Central memory CD8-positive, alpha-beta T cell (primary cell): ENCODE measurements around the gene CRACDL.
A peak's percentile ranks its signal among the peaks of the same experiment; 100 is the strongest.

Experiments
- ATAC-seq: fragments of 150-1000 bp; cut with Tn5 transposase; replicated peaks from 2 replicates; pipeline ENCODE4 v1.10.0; 2022; ENCODE audit warnings: mild to moderate bottlenecking, moderate FRiP score, moderate number of reproducible peaks; ENCODE audit not compliant: poor library complexity, severe bottlenecking; ENCODE audit errors: extremely low read depth
- DNase-seq, 2 donors: peaks; one replicate each; pipeline ENCODE4 v3.0.0; 2021; ENCODE audit warnings: low spot score in 2 of 2
- H3K27ac Mint-ChIP-seq: one replicate; pipeline ENCODE4 v1.8.0; 2022; ENCODE audit warnings: low read depth, mild to moderate bottlenecking, moderate library complexity, mixed read lengths
- H3K27me3 Mint-ChIP-seq: one replicate; pipeline ENCODE4 v1.8.0; 2022; ENCODE audit warnings: mixed read lengths
- H3K36me3 Mint-ChIP-seq: one replicate; pipeline ENCODE4 v1.8.0; 2022; ENCODE audit warnings: mild to moderate bottlenecking, moderate library complexity, mixed read lengths; ENCODE audit not compliant: insufficient read depth
- H3K4me1 Mint-ChIP-seq: one replicate; pipeline ENCODE4 v1.8.0; 2022; ENCODE audit warnings: mixed read lengths
- H3K4me3 Mint-ChIP-seq: one replicate; pipeline ENCODE4 v1.8.0; 2022; ENCODE audit warnings: mild to moderate bottlenecking, moderate library complexity, mixed read lengths
- H3K9me3 Mint-ChIP-seq: one replicate; pipeline ENCODE4 v1.8.0; 2022; ENCODE audit warnings: mixed read lengths

CRACDL gene

DNA sequence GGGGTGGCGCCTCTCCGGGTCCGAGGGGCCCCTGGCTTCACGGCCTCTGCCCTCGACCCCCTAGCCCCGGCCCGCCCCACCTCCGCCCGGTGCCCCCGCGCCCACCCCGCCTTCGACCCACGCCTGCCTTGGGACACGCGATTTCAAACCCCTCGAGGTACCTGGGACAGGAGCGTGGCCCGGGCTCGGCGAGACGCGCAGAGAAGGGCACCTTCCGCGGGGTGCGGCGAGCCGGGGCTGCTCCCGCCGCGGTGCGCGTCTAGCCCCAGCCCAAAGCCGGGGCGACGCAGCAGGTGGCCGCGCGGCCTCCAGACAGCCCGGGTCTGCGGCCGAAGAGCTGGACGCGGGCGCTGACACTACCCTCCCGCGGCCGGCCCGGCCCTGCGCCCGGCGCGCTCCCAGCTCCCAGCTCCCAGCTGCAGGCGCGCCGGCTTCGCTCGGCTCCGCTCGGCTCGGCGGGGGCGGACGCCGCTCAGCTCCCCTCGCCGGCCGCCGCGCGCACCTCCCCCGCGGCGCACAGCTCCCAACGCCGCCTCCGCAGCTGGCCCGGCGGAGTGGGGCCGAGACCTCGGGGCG, at the start of gene CRACDL:
Gene CRACDL, minus strand, starts transcription at position 449 of the 576 bp plus-strand sequence. CDS start 89,425 bp downstream, outside the sequence.
- Mint-ChIP-seq H3K27ac (no peak within 1 kb of the TSS), H3K4me3 (peak within 1 kb of the TSS; percentile 66), H3K36me3 (no peaks in the 10 kb centered on the region), H3K9me3 (no peaks in the 10 kb centered on the region), H3K27me3 (peaks cover 86% of the 10 kb centered on the region), H3K4me1 (peaks cover 5% of the 10 kb centered on the region)
- DNase-seq (no peak), ATAC-seq (peak; percentile 22)

- no peak overlapping the region for H3K4me3 Mint-ChIP-seq
Observed at GRCh38 chr2:98975611-98976010, 39.6 kb upstream of the CRACDL start.

DNA sequence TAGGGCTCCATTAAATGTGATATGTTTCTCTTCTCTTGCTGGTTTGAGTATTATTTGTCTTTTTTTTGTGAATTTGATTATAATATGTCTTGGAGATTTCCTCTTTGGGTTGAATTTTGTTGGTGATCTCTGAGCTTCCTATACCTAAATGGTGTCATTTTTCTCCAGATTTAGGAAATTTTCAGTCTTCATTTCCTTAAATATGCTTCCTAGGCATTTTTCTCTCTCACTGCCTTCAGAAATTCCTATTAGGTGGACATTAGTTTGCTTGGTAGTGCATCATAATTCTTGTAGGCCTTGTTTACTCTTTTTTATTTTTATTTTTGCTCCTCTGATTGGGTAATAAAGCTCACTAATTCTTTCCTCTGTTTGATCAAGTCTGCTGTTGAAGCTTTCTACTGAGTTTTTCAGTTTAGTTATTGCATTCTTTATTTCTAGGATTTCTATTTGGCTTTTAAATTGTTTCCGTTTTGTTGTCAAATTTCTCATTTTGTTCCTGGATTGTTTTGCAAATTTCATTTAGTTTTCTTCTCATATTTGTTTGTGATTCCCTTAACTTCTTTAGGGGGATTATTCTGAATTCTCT, 36.6 kb upstream of the CRACDL start:
- DNase-seq (no peak), ATAC-seq (no peak)
- Mint-ChIP-seq H3K36me3 (no peaks in the 10 kb centered on the region), H3K4me3 (no peak overlapping the region), H3K27me3 (peaks cover 67% of the 10 kb centered on the region), H3K4me1 (no peaks in the 10 kb centered on the region), H3K9me3 (peaks cover 34% of the 10 kb centered on the region), H3K27ac (no peak overlapping the region)

More at GRCh38 chr2:98975611-98976010, 39.6 kb upstream of the CRACDL start:
- DNase-seq (no peak), ATAC-seq (no peak)
- peaks cover 55% of the 10 kb centered on the region for H3K27me3 Mint-ChIP-seq
- peaks cover 24% of the 10 kb centered on the region for H3K9me3 Mint-ChIP-seq
- H3K27ac Mint-ChIP-seq, result no peak overlapping the region
- H3K4me1 Mint-ChIP-seq, result no peaks in the 10 kb centered on the region
- H3K36me3 Mint-ChIP-seq, result no peaks in the 10 kb centered on the region

- no peaks in the 10 kb centered on the region for H3K36me3 Mint-ChIP-seq
- peaks cover 24% of the 10 kb centered on the region for H3K27me3 Mint-ChIP-seq
- no peak overlapping the region for H3K4me3 Mint-ChIP-seq
- ATAC-seq (no peak), DNase-seq (no peak)
- H3K4me1 Mint-ChIP-seq, result no peaks in the 10 kb centered on the region
- H3K9me3 Mint-ChIP-seq, result peaks cover 7% of the 10 kb centered on the region
- H3K27ac Mint-ChIP-seq, result no peak overlapping the region
Observed at GRCh38 chr2:98959810-98960507, 23.9 kb upstream of the CRACDL start.

DNA sequence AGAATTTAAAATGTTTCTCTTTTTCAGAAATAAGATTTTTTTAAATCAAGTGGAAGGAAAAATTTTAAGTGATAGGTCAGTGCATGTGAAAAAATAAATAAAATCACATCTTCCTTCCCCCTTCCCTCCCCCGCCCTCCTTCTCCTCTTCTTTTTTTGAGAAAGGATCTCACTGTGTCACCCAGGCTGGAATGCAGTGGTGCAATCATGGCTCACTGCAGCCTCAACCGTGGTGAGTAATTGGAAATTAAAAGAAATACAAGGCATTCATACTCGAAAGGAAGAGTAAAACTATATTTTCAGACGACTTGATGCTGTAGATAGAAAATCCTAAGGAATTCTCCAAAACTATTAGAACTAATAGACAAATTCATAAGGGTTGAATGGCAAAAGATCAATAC, 16.9 kb upstream of the CRACDL start:
- DNase-seq, result no peak
- Mint-ChIP-seq H3K27ac (no peak overlapping the region), H3K27me3 (peaks cover 69% of the 10 kb centered on the region), H3K9me3 (no peaks in the 10 kb centered on the region), H3K4me1 (no peaks in the 10 kb centered on the region), H3K4me3 (no peak overlapping the region), H3K36me3 (no peaks in the 10 kb centered on the region)
- no peak for ATAC-seq

GRCh38 chr2:98948956-98949739, 13.1 kb upstream of the CRACDL start:
- Mint-ChIP-seq H3K9me3 (no peaks in the 10 kb centered on the region), H3K4me1 (no peaks in the 10 kb centered on the region), H3K27me3 (peaks cover 65% of the 10 kb centered on the region), H3K36me3 (no peaks in the 10 kb centered on the region), H3K27ac (no peak overlapping the region), H3K4me3 (no peak overlapping the region)
- ATAC-seq (no peak), DNase-seq (no peak)

GRCh38 chr2:98947554-98947953, 11.5 kb upstream of the CRACDL start:
- no peak overlapping the region for H3K27ac Mint-ChIP-seq

GRCh38 chr2:98946855-98947254, 10.8 kb upstream of the CRACDL start:
- no peak for ATAC-seq
- no peak for DNase-seq
- Mint-ChIP-seq H3K27me3 (peaks cover 59% of the 10 kb centered on the region), H3K4me1 (no peaks in the 10 kb centered on the region), H3K27ac (no peak overlapping the region), H3K36me3 (no peaks in the 10 kb centered on the region), H3K4me3 (no peak overlapping the region), H3K9me3 (no peaks in the 10 kb centered on the region)

More at GRCh38 chr2:98947554-98947953, 11.5 kb upstream of the CRACDL start:
- H3K4me1 Mint-ChIP-seq, result no peaks in the 10 kb centered on the region
- H3K36me3 Mint-ChIP-seq, result no peaks in the 10 kb centered on the region
- ATAC-seq (no peak), DNase-seq (no peak)
- H3K27me3 Mint-ChIP-seq, result peaks cover 66% of the 10 kb centered on the region
- H3K9me3 Mint-ChIP-seq, result no peaks in the 10 kb centered on the region
- no peak overlapping the region for H3K4me3 Mint-ChIP-seq

- H3K9me3 Mint-ChIP-seq, result no peaks in the 10 kb centered on the region
- H3K27me3 Mint-ChIP-seq, result peaks cover 48% of the 10 kb centered on the region
- H3K4me1 Mint-ChIP-seq, result no peaks in the 10 kb centered on the region
- no peak overlapping the region for H3K4me3 Mint-ChIP-seq
- H3K36me3 Mint-ChIP-seq, result no peaks in the 10 kb centered on the region
- H3K27ac Mint-ChIP-seq, result no peak overlapping the region
- DNase-seq, result no peak
- no peak for ATAC-seq
Observed at GRCh38 chr2:98944775-98945174, 8.8 kb upstream of the CRACDL start.

GRCh38 chr2:98940102-98940501, 4.1 kb upstream of the CRACDL start:
- ATAC-seq, result no peak
- no peak overlapping the region for H3K27ac Mint-ChIP-seq
- DNase-seq, result no peak
- no peaks in the 10 kb centered on the region for H3K9me3 Mint-ChIP-seq
- H3K36me3 Mint-ChIP-seq, result no peaks in the 10 kb centered on the region
- peaks cover 5% of the 10 kb centered on the region for H3K4me1 Mint-ChIP-seq
- H3K27me3 Mint-ChIP-seq, result peaks cover 57% of the 10 kb centered on the region
- no peak overlapping the region for H3K4me3 Mint-ChIP-seq

GRCh38 chr2:98937906-98938305, 1.9 kb upstream of the CRACDL start:
- ATAC-seq, result no peak
- no peak for DNase-seq
- H3K9me3 Mint-ChIP-seq, result no peaks in the 10 kb centered on the region
- no peaks in the 10 kb centered on the region for H3K36me3 Mint-ChIP-seq
- H3K4me1 Mint-ChIP-seq, result peaks cover 5% of the 10 kb centered on the region
- H3K27me3 Mint-ChIP-seq, result peaks cover 68% of the 10 kb centered on the region
- H3K27ac Mint-ChIP-seq, result no peak overlapping the region
- peak overlapping the region; percentile 53 for H3K4me3 Mint-ChIP-seq
